Measurements from ENCODE around the gene TMEM128.

DNA sequence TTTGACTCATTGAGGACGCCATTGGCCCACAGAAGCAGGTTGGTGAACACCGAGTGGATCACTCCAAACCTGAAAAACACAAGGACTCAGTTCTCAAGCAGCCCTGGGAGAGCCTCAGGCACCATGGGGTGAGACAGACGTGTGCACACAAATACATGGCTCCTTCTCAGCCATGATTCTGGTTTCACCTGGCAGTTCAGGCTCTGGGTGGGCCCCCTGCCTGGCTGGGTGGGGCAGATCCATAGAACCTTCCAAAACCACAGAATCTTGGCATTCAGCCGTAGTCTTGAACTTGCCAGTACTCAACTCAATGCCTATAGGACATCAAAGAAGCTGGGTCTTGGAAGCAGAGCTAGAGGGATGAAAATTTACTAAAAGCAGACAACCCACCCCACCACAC, 45.5 kb downstream of the TMEM128 start:
- TF ChIP-seq, protein P1, sequence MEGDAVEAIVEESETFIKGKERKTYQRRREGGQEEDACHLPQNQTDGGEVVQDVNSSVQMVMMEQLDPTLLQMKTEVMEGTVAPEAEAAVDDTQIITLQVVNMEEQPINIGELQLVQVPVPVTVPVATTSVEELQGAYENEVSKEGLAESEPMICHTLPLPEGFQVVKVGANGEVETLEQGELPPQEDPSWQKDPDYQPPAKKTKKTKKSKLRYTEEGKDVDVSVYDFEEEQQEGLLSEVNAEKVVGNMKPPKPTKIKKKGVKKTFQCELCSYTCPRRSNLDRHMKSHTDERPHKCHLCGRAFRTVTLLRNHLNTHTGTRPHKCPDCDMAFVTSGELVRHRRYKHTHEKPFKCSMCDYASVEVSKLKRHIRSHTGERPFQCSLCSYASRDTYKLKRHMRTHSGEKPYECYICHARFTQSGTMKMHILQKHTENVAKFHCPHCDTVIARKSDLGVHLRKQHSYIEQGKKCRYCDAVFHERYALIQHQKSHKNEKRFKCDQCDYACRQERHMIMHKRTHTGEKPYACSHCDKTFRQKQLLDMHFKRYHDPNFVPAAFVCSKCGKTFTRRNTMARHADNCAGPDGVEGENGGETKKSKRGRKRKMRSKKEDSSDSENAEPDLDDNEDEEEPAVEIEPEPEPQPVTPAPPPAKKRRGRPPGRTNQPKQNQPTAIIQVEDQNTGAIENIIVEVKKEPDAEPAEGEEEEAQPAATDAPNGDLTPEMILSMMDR (IDR thresholded peaks at IDR 0.05), result no peak
- TF ChIP-seq POLR2AphosphoS5 (IDR thresholded peaks at IDR 0.05) (no peak), EP300 (IDR thresholded peaks at IDR 0.05) (no peak)

All from gastroesophageal sphincter (tissue), 3 donors.